ENCODE measurements around the gene MPRIP. TPM values are rescaled to one million over a fixed set of nuclear protein-coding genes. Genes with fewer than 3 reads are reported as not detected.

Gene MPRIP
- polyA plus RNA-seq, 1 of the 3 experiments (the other 2 are of a cell fraction) = 64.4 TPM

GRCh38 chr17:17108451-17109049 lies 66.3 kb downstream of the MPRIP start:
- 93% methylated on average over 7 of the region's 8 CpGs for WGBS (ENCODE audit: low lambda C conversion rate)
- Histone ChIP-seq H4K20me1 (ENCODE audit: insufficient read depth) (peaks cover 98% of the 10 kb centered on the region), H3K27ac (ENCODE audit: low read depth in 2 of 2, low read length in 1 of 2) (peak overlapping the region in 1 of 2 experiments; percentile 67; a peak in 2 of 4 replicates), H2AFZ (ENCODE audit: low read depth) (no peak overlapping the region), H3K9me2 (no peaks in the 10 kb centered on the region), H3K79me2 (ENCODE audit: insufficient read depth) (peaks cover 94% of the 10 kb centered on the region), H3K4me3 (ENCODE audit: low read depth in 2 of 2, low read length in 1 of 2) (no peak overlapping the region), H3K9me3 (no peaks in the 10 kb centered on the region), H3K27me3 (ENCODE audit: insufficient read depth) (no peaks in the 10 kb centered on the region), H3K9ac (no peak overlapping the region), H3K4me1 (ENCODE audit: control insufficient read depth in 1 of 2, insufficient read depth in 2 of 2, low read depth in 1 of 2, low read length in 1 of 2) (peaks cover 0 to 43% of the 10 kb centered on the region in 2 experiments; a peak in 1 of 4 replicates), H3F3A (replicated peaks; ENCODE audit: insufficient read depth) (no peaks in the 10 kb centered on the region), H3K36me3 (replicated peaks in 1 of 2; ENCODE audit: control insufficient read depth in 1 of 2, insufficient read depth in 2 of 2, low read length in 1 of 2) (peaks cover 8 to 10% of the 10 kb centered on the region in 2 experiments), H3K4me2 (no peak overlapping the region)
- ChIA-PET POLR2A (interaction anchor here (1.1 to 1.2 kb wide), 2 partner anchors 12 to 17 kb away, joined by 3 read pairs; no protein-coding TSS in a partner anchor), CTCF (interaction anchor here (0.6 to 1.6 kb wide), 7 partner anchors 9 to 111 kb away, joined by 3 to 5 read pairs (median 3); no protein-coding TSS in a partner anchor)
- DNase-seq = peak; percentile 36
- TF ChIP-seq SMC3 (IDR thresholded peaks at IDR 0.05; ENCODE audit: low read depth, low read length) (peak; percentile 21; the same call in 1 of the 2 replicates), RFX5 (IDR thresholded peaks at IDR 0.05; ENCODE audit: low read length) (no peak), IRF3 (IDR thresholded peaks at IDR 0.05; ENCODE audit: low read depth, low read length) (no peak), GATA2 (CRISPR knock-in tag; IDR thresholded peaks at IDR 0.05) (no peak), RCOR1 (IDR thresholded peaks at IDR 0.05; ENCODE audit: low read length) (no peak), RAD21 (IDR thresholded peaks at IDR 0.05; ENCODE audit: low read length) (peak; percentile 39), GABPA (IDR thresholded peaks at IDR 0.05; ENCODE audit: low read depth) (no peak), CHD2 (IDR thresholded peaks at IDR 0.05; ENCODE audit: low read length, partially characterized antibody) (no peak)
- TF ChIP-seq, protein P1, sequence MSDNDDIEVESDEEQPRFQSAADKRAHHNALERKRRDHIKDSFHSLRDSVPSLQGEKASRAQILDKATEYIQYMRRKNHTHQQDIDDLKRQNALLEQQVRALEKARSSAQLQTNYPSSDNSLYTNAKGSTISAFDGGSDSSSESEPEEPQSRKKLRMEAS (IDR thresholded peaks at IDR 0.05; ENCODE audit: low read depth) = no peak

- no peaks in the 10 kb centered on the region for H3K9me2 ChIP-seq
- DNase-seq = no peak
- H3F3A ChIP-seq (replicated peaks; ENCODE audit: insufficient read depth) = no peaks in the 10 kb centered on the region
- H3K27ac ChIP-seq (ENCODE audit: low read depth in 2 of 2, low read length in 1 of 2) = no peak overlapping the region; a peak in 1 of 4 replicates
- no peak overlapping the region for H3K4me3 ChIP-seq (ENCODE audit: low read depth in 2 of 2, low read length in 1 of 2)
- ChIA-PET CTCF (interaction anchor here (1.3 to 1.6 kb wide), 3 partner anchors 11 to 112 kb away, joined by 3 to 5 read pairs (median 3); no protein-coding TSS in a partner anchor), POLR2A (no interaction called here)
- 90% methylated on average over 4 of the region's 4 CpGs for WGBS (ENCODE audit: low lambda C conversion rate)
- no peak overlapping the region for H3K9ac ChIP-seq
- H3K4me2 ChIP-seq = no peak overlapping the region
- H3K9me3 ChIP-seq = no peaks in the 10 kb centered on the region
- peaks cover 4 to 10% of the 10 kb centered on the region in 2 experiments for H3K36me3 ChIP-seq (replicated peaks in 1 of 2; ENCODE audit: control insufficient read depth in 1 of 2, insufficient read depth in 2 of 2, low read length in 1 of 2)
- H2AFZ ChIP-seq (ENCODE audit: low read depth) = no peak overlapping the region
- H3K4me1 ChIP-seq (ENCODE audit: control insufficient read depth in 1 of 2, insufficient read depth in 2 of 2, low read depth in 1 of 2, low read length in 1 of 2) = peaks cover 0 to 43% of the 10 kb centered on the region in 2 experiments; a peak in 1 of 4 replicates
- peaks cover 96% of the 10 kb centered on the region for H4K20me1 ChIP-seq (ENCODE audit: insufficient read depth)
- H3K79me2 ChIP-seq (ENCODE audit: insufficient read depth) = peaks cover 94% of the 10 kb centered on the region
- no peaks in the 10 kb centered on the region for H3K27me3 ChIP-seq (ENCODE audit: insufficient read depth)
- no peak for TF ChIP-seq FOXJ3 (CRISPR knock-in tag; IDR thresholded peaks at IDR 0.05)
- TF ChIP-seq ZBTB33 (IDR thresholded peaks at IDR 0.05; ENCODE audit: borderline replicate concordance, low read depth) = no peak
- TF ChIP-seq FOSL2 (IDR thresholded peaks at IDR 0.05; ENCODE audit: borderline replicate concordance, low read depth) = no peak
- no peak for TF ChIP-seq MEF2A (IDR thresholded peaks at IDR 0.05; ENCODE audit: borderline replicate concordance, low read depth)
- no peak for TF ChIP-seq FOXM1 (IDR thresholded peaks at IDR 0.05; ENCODE audit: low read depth)
- TF ChIP-seq USF2 (IDR thresholded peaks at IDR 0.05; ENCODE audit: borderline replicate concordance, low read depth, low read length) = no peak
- no peak for TF ChIP-seq PBX3 (IDR thresholded peaks at IDR 0.05)
- TF ChIP-seq, protein P2, sequence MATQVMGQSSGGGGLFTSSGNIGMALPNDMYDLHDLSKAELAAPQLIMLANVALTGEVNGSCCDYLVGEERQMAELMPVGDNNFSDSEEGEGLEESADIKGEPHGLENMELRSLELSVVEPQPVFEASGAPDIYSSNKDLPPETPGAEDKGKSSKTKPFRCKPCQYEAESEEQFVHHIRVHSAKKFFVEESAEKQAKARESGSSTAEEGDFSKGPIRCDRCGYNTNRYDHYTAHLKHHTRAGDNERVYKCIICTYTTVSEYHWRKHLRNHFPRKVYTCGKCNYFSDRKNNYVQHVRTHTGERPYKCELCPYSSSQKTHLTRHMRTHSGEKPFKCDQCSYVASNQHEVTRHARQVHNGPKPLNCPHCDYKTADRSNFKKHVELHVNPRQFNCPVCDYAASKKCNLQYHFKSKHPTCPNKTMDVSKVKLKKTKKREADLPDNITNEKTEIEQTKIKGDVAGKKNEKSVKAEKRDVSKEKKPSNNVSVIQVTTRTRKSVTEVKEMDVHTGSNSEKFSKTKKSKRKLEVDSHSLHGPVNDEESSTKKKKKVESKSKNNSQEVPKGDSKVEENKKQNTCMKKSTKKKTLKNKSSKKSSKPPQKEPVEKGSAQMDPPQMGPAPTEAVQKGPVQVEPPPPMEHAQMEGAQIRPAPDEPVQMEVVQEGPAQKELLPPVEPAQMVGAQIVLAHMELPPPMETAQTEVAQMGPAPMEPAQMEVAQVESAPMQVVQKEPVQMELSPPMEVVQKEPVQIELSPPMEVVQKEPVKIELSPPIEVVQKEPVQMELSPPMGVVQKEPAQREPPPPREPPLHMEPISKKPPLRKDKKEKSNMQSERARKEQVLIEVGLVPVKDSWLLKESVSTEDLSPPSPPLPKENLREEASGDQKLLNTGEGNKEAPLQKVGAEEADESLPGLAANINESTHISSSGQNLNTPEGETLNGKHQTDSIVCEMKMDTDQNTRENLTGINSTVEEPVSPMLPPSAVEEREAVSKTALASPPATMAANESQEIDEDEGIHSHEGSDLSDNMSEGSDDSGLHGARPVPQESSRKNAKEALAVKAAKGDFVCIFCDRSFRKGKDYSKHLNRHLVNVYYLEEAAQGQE (IDR thresholded peaks at IDR 0.05; ENCODE audit: low read depth, low read length) = no peak
- TF ChIP-seq SIN3A (IDR thresholded peaks at IDR 0.05; ENCODE audit: borderline replicate concordance, low read depth, low read length) = no peak
Observed at GRCh38 chr17:17109256-17109655, 67.0 kb downstream of the MPRIP start.
